Heart left ventricle (tissue), 13 donors: ENCODE data around the gene OTOS.

ENCODE experiments used
- CTCF ChIP-seq, 12 donors: fragments of 200-600 bp; sonication (generic) in 4 of 12; IDR thresholded peaks; one replicate each; pipeline versions ENCODE4 v1.5.0 to v1.8.0; 2018 to 2022; ENCODE audit warnings: antibody characterized with exemption in 12 of 12, mild to moderate bottlenecking in 5 of 12
- POLR2A ChIP-seq, 2 donors: fragments of 450-650 bp; IDR thresholded peaks; one replicate each; pipeline ENCODE4 v1.6.1; 2017; ENCODE audit warnings: antibody characterized with exemption in 2 of 2, mild to moderate bottlenecking in 2 of 2, moderate library complexity in 2 of 2
- donor health status: ischemic (EF 13 %, LVEDD 7.1; RV severe dilation, severe dysfunction).
- donor health status: DM: no; HTN: yes; CAD: no.
- donor health status: DM: no; HTN: no; CAD: no.
- donor health status: ischemic (EF 25% LVEDD 6.9; RV normal size, moderate dysfunction).
- donor health status: ischemic (EF 25% LVEDD 5.7; RV mildly dilated, moderate dysfunction).
- donor health status: ischemic (EF 35%, LVEDD 5.7; RV mildly dilated, moderate dysfunction).
- donor health status: nonischemic (EF 11% LVEDD 7.7; RV severe dilation, severe dysfunction).
- donor health status: DM: yes; HTN: yes; CAD: no.
- donor health status: PGD.
- donor health status: ischemic (EF 29% LVEDD 5.4; RV normal size, mild dysfunction).
- donor health status: nonischemic (EF 23%, LVEDD 6.1; RV moderate dilation, normal function).

DNA sequence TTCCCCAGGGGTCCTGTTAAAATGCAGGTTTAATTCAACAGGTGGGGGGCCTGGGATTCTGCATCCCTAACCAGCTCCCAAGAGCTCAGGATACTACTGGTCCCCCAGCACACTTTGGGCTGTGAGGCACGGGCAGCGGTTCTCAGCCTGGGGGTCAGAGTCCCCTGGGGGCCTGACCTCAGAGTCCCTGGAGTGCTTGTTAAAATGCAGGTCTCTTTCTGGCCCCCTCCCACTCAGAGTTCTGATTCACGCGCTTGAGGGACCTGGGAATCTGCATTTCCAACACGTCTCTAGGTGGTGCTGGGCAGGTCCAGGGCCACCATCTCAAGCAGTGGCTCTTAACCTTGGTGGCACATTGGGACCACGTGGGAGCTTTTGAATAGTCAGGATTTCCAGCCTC is 2.8 kb upstream of the OTOS start:
- TF ChIP-seq CTCF (IDR thresholded peaks at IDR 0.05) (no peak), POLR2A (IDR thresholded peaks at IDR 0.05) (no peak)
